GM23338 (cell line): ENCODE results near the gene RRP8. TPM values are rescaled to one million over a fixed set of nuclear protein-coding genes. Genes with fewer than 3 reads are reported as not detected.

Experiments used
- ATAC-seq: fragments of 200-7000 bp; cut with Tn5 transposase; 3 replicates; pipeline ENCODE4 v1.9.1; 2020
- DNase-seq: peaks from one replicate; pipeline ENCODE4 v3.0.0-alpha.2; 2015; ENCODE audit warnings: low spot score
- H2AFZ ChIP-seq: fragments of 200-600 bp; sonication (generic); 2 replicates; pipeline ENCODE4 v1.8.0; 2016; ENCODE audit warnings: antibody characterized with exemption, mild to moderate bottlenecking, moderate library complexity
- H3F3A ChIP-seq: fragments of 200-600 bp; sonication (generic); replicated peaks from 2 replicates; pipeline ENCODE4 v1.8.0; 2017; ENCODE audit warnings: antibody characterized with exemption, mixed run types, low read depth
- H3K27ac ChIP-seq: fragments of 200-600 bp; sonication (generic); 2 replicates; pipeline ENCODE4 v1.6.1; 2016; ENCODE audit warnings: low read depth
- H3K27me3 ChIP-seq: fragments of 200-600 bp; sonication (generic); 2 replicates; pipeline ENCODE4 v1.8.0; 2016; ENCODE audit warnings: mild to moderate bottlenecking, mixed run types, moderate library complexity; ENCODE audit not compliant: insufficient read depth
- H3K36me3 ChIP-seq: fragments of 200-600 bp; sonication (generic); 2 replicates; pipeline ENCODE4 v1.8.0; 2016; ENCODE audit warnings: mild to moderate bottlenecking; ENCODE audit not compliant: insufficient read depth
- H3K4me1 ChIP-seq: fragments of 200-600 bp; sonication (generic); 2 replicates; pipeline ENCODE4 v1.8.0; 2016; ENCODE audit warnings: mild to moderate bottlenecking, moderate library complexity; ENCODE audit not compliant: insufficient read depth
- H3K4me2 ChIP-seq: fragments of 200-600 bp; sonication (generic); 2 replicates; pipeline ENCODE4 v1.7.1; 2017; ENCODE audit warnings: mixed run types
- H3K4me3 ChIP-seq: fragments of 200-600 bp; sonication (generic); 2 replicates; pipeline ENCODE4 v1.6.1; 2016; ENCODE audit warnings: mixed run types
- H3K79me2 ChIP-seq: fragments of 200-600 bp; sonication (generic); replicated peaks from 2 replicates; pipeline ENCODE4 v1.8.0; 2017; ENCODE audit warnings: mild to moderate bottlenecking; ENCODE audit not compliant: insufficient read depth
- H3K9me2 ChIP-seq: fragments of 200-600 bp; sonication (generic); 2 replicates; pipeline ENCODE4 v1.8.0; 2017; ENCODE audit not compliant: insufficient read depth
- H4K20me1 ChIP-seq: fragments of 200-600 bp; sonication (generic); replicated peaks from 2 replicates; pipeline ENCODE4 v1.8.0; 2017; ENCODE audit warnings: mild to moderate bottlenecking; ENCODE audit not compliant: insufficient read depth
- H3K27ac Mint-ChIP-seq: 2 replicates; pipeline ENCODE4 v1.8.0; 2020; ENCODE audit warnings: inconsistent platforms, mild to moderate bottlenecking, moderate library complexity, mixed read lengths
- H3K27me3 Mint-ChIP-seq: 3 replicates; pipeline ENCODE4 v1.8.0; 2022; ENCODE audit warnings: low read depth, mild to moderate bottlenecking, moderate library complexity, mixed read lengths, inconsistent platforms; ENCODE audit not compliant: insufficient read depth, poor library complexity
- H3K36me3 Mint-ChIP-seq: 3 replicates; pipeline ENCODE4 v1.8.0; 2021; ENCODE audit warnings: low read depth, mild to moderate bottlenecking, inconsistent platforms, moderate library complexity, mixed read lengths
- H3K4me1 Mint-ChIP-seq: 3 replicates; pipeline ENCODE4 v1.8.0; 2020; ENCODE audit warnings: mild to moderate bottlenecking, inconsistent platforms, mixed read lengths
- H3K4me3 Mint-ChIP-seq: 3 replicates; pipeline ENCODE4 v1.8.0; 2021; ENCODE audit warnings: moderate library complexity, mild to moderate bottlenecking, inconsistent platforms, mixed read lengths
- H3K9me3 Mint-ChIP-seq: 3 replicates; pipeline ENCODE4 v1.8.0; 2020; ENCODE audit warnings: moderate library complexity, mild to moderate bottlenecking, inconsistent platforms, mixed read lengths
- CREB1 ChIP-seq: fragments of 250-450 bp; sonication (Bioruptor Pico); IDR thresholded peaks from 2 replicates; pipeline ENCODE4 v1.5.0; 2020; ENCODE audit warnings: low read depth, mild to moderate bottlenecking, moderate library complexity
- EZH2 ChIP-seq: fragments of 200-600 bp; sonication (generic); IDR thresholded peaks from one replicate; pipeline ENCODE4 v1.8.0; 2017; ENCODE audit warnings: antibody characterized with exemption, mild to moderate bottlenecking, low read depth; ENCODE audit not compliant: unreplicated experiment
- EZH2phosphoT487 ChIP-seq: fragments of 200-600 bp; sonication (generic); IDR thresholded peaks from one replicate; pipeline ENCODE4 v1.8.1; 2018; ENCODE audit warnings: antibody characterized with exemption; ENCODE audit not compliant: unreplicated experiment
- JUNB ChIP-seq: IDR thresholded peaks from one replicate; pipeline ENCODE4 v1.6.1; 2016; ENCODE audit warnings: antibody characterized with exemption; ENCODE audit not compliant: unreplicated experiment
- NANOG ChIP-seq: IDR thresholded peaks from 2 replicates; pipeline ENCODE4 v1.6.1; 2016; ENCODE audit warnings: antibody characterized with exemption, borderline replicate concordance
- POLR2AphosphoS5 ChIP-seq: IDR thresholded peaks from 2 replicates; pipeline ENCODE4 v1.6.1; 2016; ENCODE audit warnings: antibody characterized with exemption, low read depth
- STAT1 ChIP-seq: IDR thresholded peaks from one replicate; pipeline ENCODE4 v1.6.1; 2016; ENCODE audit warnings: antibody characterized with exemption; ENCODE audit not compliant: unreplicated experiment
- ZNF114 ChIP-seq: fragments of 250-450 bp; sonication (Bioruptor Pico); IDR thresholded peaks from 2 replicates; pipeline ENCODE4 v1.5.0; 2020; ENCODE audit warnings: mild to moderate bottlenecking, moderate library complexity
- ZNF331 ChIP-seq: fragments of 250-450 bp; sonication (Bioruptor Pico); IDR thresholded peaks from 2 replicates; pipeline ENCODE4 v1.5.0; 2020; ENCODE audit warnings: low read depth, mild to moderate bottlenecking, moderate library complexity
- polyA plus RNA-seq: library from polyadenylated mRNA; unstranded; fragments of >200 nt; fragmentation: Nextera tagmentation; extraction: Ambion mirVana; gene quantifications from 2 replicates; pipeline ENCODE4 v1.2.1, GENCODE V29; 2016
- total RNA-seq: library from RNA; depleted of rRNA; stranded (reverse); fragments of >200 nt; shearing (Covaris generic); gene quantifications from 2 replicates; pipeline ENCODE4 v1.2.3, GENCODE V29; 2014
- TF ChIP-seq, protein P1 (sequence below), 2 experiments: fragments of 200-600 bp in 1 of 2; sonication (generic) in 1 of 2; conservative IDR thresholded peaks; 2 replicates each; pipeline versions ENCODE4 v1.5.1 to v1.6.1; 2016 to 2017; ENCODE audit warnings: antibody characterized with exemption in 2 of 2, low read depth in 2 of 2, mild to moderate bottlenecking in 2 of 2, moderate library complexity in 1 of 2
- TF ChIP-seq, protein P2 (sequence below): fragments of 250-450 bp; sonication (Bioruptor Pico); IDR thresholded peaks from 2 replicates; pipeline ENCODE4 v1.5.0; 2020; ENCODE audit warnings: mild to moderate bottlenecking, moderate library complexity
- TF ChIP-seq, protein P3 (sequence below): IDR thresholded peaks from one replicate; pipeline ENCODE4 v1.6.1; 2018; ENCODE audit warnings: antibody characterized with exemption; ENCODE audit not compliant: unreplicated experiment
- TF ChIP-seq, protein P4 (sequence below): IDR thresholded peaks from 2 replicates; pipeline ENCODE4 v1.6.1; 2016; ENCODE audit warnings: antibody characterized with exemption

Gene RRP8
- total and polyA plus RNA-seq, 2 experiments from 2014 or later = 7.4 to 13.7 TPM

DNA sequence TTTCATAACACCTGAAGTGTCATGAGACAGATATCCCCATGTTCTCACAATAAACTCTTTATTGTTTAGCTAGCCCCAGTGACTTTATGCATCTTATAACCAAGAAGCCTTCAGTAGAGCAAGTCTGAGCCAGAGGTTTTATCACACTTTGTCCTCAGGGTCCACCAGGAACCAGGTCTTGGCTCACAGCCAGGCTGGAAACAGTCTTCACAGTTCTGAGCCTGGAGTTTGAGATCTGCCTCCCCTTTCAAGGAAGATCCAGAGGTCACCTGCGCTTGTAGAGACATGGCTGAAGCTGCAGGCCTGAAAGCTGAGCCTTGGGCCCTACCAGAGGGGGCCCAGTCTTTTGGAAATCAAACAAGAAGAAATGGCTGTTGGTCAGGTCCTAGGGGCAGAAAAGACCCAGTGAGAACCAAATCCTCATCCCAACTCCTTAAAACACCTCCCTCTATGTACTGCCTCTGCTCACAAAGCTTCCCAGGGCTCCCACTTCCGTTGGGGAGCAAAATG is 3.5 kb downstream of the RRP8 start:
- peaks cover 6% of the 10 kb centered on the region for H3K4me1 ChIP-seq
- no peak for DNase-seq
- no peak overlapping the region for H3K4me3 ChIP-seq
- no peak overlapping the region for H3K4me2 ChIP-seq
- H3K36me3 ChIP-seq = peaks cover 6% of the 10 kb centered on the region; the same call in 1 of the 2 replicates
- no peaks in the 10 kb centered on the region for H3K9me2 ChIP-seq
- Mint-ChIP-seq H3K27ac (no peak overlapping the region), H3K9me3 (no peaks in the 10 kb centered on the region), H3K27me3 (no peaks in the 10 kb centered on the region), H3K4me3 (no peak overlapping the region), H3K36me3 (peaks cover 17% of the 10 kb centered on the region), H3K4me1 (peaks cover 3% of the 10 kb centered on the region; the same call in 2 of the 3 replicates)
- H3K27me3 ChIP-seq = no peaks in the 10 kb centered on the region
- H3K79me2 ChIP-seq = peaks cover 27% of the 10 kb centered on the region
- H3K27ac ChIP-seq = no peak overlapping the region
- no peak for TF ChIP-seq CREB1 (CRISPR knock-in tag)
- TF ChIP-seq POLR2AphosphoS5 = no peak
- TF ChIP-seq, protein P1, sequence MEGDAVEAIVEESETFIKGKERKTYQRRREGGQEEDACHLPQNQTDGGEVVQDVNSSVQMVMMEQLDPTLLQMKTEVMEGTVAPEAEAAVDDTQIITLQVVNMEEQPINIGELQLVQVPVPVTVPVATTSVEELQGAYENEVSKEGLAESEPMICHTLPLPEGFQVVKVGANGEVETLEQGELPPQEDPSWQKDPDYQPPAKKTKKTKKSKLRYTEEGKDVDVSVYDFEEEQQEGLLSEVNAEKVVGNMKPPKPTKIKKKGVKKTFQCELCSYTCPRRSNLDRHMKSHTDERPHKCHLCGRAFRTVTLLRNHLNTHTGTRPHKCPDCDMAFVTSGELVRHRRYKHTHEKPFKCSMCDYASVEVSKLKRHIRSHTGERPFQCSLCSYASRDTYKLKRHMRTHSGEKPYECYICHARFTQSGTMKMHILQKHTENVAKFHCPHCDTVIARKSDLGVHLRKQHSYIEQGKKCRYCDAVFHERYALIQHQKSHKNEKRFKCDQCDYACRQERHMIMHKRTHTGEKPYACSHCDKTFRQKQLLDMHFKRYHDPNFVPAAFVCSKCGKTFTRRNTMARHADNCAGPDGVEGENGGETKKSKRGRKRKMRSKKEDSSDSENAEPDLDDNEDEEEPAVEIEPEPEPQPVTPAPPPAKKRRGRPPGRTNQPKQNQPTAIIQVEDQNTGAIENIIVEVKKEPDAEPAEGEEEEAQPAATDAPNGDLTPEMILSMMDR (conservative IDR thresholded peaks at IDR 0.05; ENCODE audit: low read depth in 2 of 2) = no peak
- no peak for TF ChIP-seq EZH2phosphoT487
- no peak for TF ChIP-seq ZNF331
- TF ChIP-seq, protein P2, sequence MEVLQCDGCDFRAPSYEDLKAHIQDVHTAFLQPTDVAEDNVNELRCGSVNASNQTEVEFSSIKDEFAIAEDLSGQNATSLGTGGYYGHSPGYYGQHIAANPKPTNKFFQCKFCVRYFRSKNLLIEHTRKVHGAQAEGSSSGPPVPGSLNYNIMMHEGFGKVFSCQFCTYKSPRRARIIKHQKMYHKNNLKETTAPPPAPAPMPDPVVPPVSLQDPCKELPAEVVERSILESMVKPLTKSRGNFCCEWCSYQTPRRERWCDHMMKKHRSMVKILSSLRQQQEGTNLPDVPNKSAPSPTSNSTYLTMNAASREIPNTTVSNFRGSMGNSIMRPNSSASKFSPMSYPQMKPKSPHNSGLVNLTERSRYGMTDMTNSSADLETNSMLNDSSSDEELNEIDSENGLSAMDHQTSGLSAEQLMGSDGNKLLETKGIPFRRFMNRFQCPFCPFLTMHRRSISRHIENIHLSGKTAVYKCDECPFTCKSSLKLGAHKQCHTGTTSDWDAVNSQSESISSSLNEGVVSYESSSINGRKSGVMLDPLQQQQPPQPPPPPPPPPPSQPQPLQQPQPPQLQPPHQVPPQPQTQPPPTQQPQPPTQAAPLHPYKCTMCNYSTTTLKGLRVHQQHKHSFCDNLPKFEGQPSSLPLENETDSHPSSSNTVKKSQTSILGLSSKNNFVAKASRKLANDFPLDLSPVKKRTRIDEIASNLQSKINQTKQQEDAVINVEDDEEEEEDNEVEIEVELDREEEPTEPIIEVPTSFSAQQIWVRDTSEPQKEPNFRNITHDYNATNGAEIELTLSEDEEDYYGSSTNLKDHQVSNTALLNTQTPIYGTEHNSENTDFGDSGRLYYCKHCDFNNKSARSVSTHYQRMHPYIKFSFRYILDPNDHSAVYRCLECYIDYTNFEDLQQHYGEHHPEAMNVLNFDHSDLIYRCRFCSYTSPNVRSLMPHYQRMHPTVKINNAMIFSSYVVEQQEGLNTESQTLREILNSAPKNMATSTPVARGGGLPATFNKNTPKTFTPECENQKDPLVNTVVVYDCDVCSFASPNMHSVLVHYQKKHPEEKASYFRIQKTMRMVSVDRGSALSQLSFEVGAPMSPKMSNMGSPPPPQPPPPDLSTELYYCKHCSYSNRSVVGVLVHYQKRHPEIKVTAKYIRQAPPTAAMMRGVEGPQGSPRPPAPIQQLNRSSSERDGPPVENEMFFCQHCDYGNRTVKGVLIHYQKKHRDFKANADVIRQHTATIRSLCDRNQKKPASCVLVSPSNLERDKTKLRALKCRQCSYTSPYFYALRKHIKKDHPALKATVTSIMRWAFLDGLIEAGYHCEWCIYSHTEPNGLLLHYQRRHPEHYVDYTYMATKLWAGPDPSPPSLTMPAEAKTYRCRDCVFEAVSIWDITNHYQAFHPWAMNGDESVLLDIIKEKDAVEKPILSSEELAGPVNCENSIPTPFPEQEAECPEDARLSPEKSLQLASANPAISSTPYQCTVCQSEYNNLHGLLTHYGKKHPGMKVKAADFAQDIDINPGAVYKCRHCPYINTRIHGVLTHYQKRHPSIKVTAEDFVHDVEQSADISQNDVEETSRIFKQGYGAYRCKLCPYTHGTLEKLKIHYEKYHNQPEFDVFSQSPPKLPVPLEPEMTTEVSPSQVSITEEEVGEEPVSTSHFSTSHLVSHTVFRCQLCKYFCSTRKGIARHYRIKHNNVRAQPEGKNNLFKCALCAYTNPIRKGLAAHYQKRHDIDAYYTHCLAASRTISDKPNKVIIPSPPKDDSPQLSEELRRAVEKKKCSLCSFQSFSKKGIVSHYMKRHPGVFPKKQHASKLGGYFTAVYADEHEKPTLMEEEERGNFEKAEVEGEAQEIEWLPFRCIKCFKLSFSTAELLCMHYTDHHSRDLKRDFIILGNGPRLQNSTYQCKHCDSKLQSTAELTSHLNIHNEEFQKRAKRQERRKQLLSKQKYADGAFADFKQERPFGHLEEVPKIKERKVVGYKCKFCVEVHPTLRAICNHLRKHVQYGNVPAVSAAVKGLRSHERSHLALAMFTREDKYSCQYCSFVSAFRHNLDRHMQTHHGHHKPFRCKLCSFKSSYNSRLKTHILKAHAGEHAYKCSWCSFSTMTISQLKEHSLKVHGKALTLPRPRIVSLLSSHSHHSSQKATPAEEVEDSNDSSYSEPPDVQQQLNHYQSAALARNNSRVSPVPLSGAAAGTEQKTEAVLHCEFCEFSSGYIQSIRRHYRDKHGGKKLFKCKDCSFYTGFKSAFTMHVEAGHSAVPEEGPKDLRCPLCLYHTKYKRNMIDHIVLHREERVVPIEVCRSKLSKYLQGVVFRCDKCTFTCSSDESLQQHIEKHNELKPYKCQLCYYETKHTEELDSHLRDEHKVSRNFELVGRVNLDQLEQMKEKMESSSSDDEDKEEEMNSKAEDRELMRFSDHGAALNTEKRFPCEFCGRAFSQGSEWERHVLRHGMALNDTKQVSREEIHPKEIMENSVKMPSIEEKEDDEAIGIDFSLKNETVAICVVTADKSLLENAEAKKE (CRISPR knock-in tag) = no peak
- no peak for TF ChIP-seq STAT1
- TF ChIP-seq ZNF114 (CRISPR knock-in tag) = no peak
- TF ChIP-seq NANOG = no peak
- TF ChIP-seq, protein P3, sequence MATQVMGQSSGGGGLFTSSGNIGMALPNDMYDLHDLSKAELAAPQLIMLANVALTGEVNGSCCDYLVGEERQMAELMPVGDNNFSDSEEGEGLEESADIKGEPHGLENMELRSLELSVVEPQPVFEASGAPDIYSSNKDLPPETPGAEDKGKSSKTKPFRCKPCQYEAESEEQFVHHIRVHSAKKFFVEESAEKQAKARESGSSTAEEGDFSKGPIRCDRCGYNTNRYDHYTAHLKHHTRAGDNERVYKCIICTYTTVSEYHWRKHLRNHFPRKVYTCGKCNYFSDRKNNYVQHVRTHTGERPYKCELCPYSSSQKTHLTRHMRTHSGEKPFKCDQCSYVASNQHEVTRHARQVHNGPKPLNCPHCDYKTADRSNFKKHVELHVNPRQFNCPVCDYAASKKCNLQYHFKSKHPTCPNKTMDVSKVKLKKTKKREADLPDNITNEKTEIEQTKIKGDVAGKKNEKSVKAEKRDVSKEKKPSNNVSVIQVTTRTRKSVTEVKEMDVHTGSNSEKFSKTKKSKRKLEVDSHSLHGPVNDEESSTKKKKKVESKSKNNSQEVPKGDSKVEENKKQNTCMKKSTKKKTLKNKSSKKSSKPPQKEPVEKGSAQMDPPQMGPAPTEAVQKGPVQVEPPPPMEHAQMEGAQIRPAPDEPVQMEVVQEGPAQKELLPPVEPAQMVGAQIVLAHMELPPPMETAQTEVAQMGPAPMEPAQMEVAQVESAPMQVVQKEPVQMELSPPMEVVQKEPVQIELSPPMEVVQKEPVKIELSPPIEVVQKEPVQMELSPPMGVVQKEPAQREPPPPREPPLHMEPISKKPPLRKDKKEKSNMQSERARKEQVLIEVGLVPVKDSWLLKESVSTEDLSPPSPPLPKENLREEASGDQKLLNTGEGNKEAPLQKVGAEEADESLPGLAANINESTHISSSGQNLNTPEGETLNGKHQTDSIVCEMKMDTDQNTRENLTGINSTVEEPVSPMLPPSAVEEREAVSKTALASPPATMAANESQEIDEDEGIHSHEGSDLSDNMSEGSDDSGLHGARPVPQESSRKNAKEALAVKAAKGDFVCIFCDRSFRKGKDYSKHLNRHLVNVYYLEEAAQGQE = no peak
- TF ChIP-seq, protein P4, sequence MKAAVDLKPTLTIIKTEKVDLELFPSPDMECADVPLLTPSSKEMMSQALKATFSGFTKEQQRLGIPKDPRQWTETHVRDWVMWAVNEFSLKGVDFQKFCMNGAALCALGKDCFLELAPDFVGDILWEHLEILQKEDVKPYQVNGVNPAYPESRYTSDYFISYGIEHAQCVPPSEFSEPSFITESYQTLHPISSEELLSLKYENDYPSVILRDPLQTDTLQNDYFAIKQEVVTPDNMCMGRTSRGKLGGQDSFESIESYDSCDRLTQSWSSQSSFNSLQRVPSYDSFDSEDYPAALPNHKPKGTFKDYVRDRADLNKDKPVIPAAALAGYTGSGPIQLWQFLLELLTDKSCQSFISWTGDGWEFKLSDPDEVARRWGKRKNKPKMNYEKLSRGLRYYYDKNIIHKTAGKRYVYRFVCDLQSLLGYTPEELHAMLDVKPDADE = no peak
- TF ChIP-seq EZH2 = no peak
- no peak for TF ChIP-seq JUNB
- ATAC-seq = no peak
- no peak overlapping the region for H2AFZ ChIP-seq
- H4K20me1 ChIP-seq = no peaks in the 10 kb centered on the region; the same call in 1 of the 2 replicates
- H3F3A ChIP-seq = peaks cover 6% of the 10 kb centered on the region; the same call in 1 of the 2 replicates
